DOHH2 (cell line): Measurements from ENCODE around the gene SHD.

Source experiments
- EZH2phosphoT487 ChIP-seq: fragments of 200-600 bp; sonication (generic); IDR thresholded peaks from 2 replicates; pipeline ENCODE4 v1.6.1; 2017; ENCODE audit warnings: borderline replicate concordance, mild to moderate bottlenecking, antibody characterized with exemption, low read length, moderate library complexity, mixed read lengths
- TF ChIP-seq, protein P1 (sequence below): fragments of 200-600 bp; sonication (generic); IDR thresholded peaks from one replicate; pipeline ENCODE4 v1.5.1; 2014; ENCODE audit warnings: antibody characterized with exemption, mild to moderate bottlenecking, low read depth, low read length; ENCODE audit not compliant: poor library complexity, severe bottlenecking

DNA sequence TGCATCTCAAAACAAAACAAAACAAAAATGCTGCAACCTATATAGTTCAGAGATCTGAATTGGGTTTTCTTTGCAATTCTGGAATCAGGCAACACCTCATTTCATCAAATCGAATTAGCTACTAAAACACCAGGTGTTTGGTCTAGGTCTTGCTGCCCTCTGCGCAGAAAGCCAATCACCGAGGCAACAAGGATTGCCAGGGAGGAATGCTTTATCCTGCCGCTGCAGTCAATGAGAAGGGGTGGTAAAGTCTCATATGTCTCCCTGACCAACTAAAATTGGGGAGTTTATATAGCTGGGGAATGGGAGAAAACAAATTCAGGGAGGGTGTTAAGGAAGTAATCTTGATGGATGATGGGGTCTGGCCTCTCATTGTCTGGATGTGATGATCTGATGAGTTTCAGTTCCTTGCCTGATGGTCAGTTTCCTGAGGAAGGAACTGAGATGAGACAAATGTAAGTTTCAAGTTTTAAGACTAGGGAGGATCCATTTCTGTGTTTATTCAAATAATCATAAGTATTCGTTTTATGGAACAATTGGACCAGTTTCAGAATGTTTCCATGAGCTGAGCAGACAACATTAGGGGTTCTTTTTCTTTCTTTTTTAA is 37.1 kb upstream of the SHD start:
- TF ChIP-seq, protein P1, sequence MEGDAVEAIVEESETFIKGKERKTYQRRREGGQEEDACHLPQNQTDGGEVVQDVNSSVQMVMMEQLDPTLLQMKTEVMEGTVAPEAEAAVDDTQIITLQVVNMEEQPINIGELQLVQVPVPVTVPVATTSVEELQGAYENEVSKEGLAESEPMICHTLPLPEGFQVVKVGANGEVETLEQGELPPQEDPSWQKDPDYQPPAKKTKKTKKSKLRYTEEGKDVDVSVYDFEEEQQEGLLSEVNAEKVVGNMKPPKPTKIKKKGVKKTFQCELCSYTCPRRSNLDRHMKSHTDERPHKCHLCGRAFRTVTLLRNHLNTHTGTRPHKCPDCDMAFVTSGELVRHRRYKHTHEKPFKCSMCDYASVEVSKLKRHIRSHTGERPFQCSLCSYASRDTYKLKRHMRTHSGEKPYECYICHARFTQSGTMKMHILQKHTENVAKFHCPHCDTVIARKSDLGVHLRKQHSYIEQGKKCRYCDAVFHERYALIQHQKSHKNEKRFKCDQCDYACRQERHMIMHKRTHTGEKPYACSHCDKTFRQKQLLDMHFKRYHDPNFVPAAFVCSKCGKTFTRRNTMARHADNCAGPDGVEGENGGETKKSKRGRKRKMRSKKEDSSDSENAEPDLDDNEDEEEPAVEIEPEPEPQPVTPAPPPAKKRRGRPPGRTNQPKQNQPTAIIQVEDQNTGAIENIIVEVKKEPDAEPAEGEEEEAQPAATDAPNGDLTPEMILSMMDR: no peak
- no peak for TF ChIP-seq EZH2phosphoT487
